ENCODE data around the gene KLK6.
A peak's percentile ranks its signal among the peaks of the same experiment; 100 is the strongest.

KLK6 gene

GRCh38 chr19:50924586-50924985 is 44.8 kb downstream of the KLK6 start:
- TF ChIP-seq CTCF (IDR thresholded peaks at IDR 0.05; ENCODE audit: control insufficient read depth, extremely low read depth, insufficient read depth), result no peak
- no peak for DNase-seq (ENCODE audit: low read depth)
- no peak overlapping the region for H3K4me3 ChIP-seq (ENCODE audit: low read depth, low read length)

- no peak overlapping the region for H3K4me3 ChIP-seq (ENCODE audit: low read depth, low read length)
- peak; percentile 81 for TF ChIP-seq CTCF (IDR thresholded peaks at IDR 0.05; ENCODE audit: control insufficient read depth, extremely low read depth, insufficient read depth)
- DNase-seq (ENCODE audit: low read depth), result peak; percentile 86
Measured at GRCh38 chr19:50922317-50922853, 47.0 kb downstream of the KLK6 start.

- no peak overlapping the region for H3K4me3 ChIP-seq (ENCODE audit: low read depth, low read length)
- TF ChIP-seq CTCF (IDR thresholded peaks at IDR 0.05; ENCODE audit: control insufficient read depth, extremely low read depth, insufficient read depth), result 0 out of 2 replicates have a peak, but pooled peaks have one; percentile 9
- peak; percentile 73 for DNase-seq (ENCODE audit: low read depth)
Measured at GRCh38 chr19:50921426-50922316, 47.7 kb downstream of the KLK6 start.

GRCh38 chr19:50916069-50916468 is 53.3 kb downstream of the KLK6 start:
- no peak overlapping the region for H3K4me3 ChIP-seq (ENCODE audit: low read depth, low read length)
- no peak for TF ChIP-seq CTCF (IDR thresholded peaks at IDR 0.05; ENCODE audit: control insufficient read depth, extremely low read depth, insufficient read depth)
- no peak for DNase-seq (ENCODE audit: low read depth)

GRCh38 chr19:50912727-50913716 is 56.4 kb downstream of the KLK6 start:
- no peak for DNase-seq (ENCODE audit: low read depth)
- H3K4me3 ChIP-seq (ENCODE audit: low read depth, low read length), result no peak overlapping the region
- TF ChIP-seq CTCF (IDR thresholded peaks at IDR 0.05; ENCODE audit: control insufficient read depth, extremely low read depth, insufficient read depth), result no peak

GRCh38 chr19:50912102-50912599 is 57.2 kb downstream of the KLK6 start:
- TF ChIP-seq CTCF (IDR thresholded peaks at IDR 0.05; ENCODE audit: control insufficient read depth, extremely low read depth, insufficient read depth), result no peak
- no peak overlapping the region for H3K4me3 ChIP-seq (ENCODE audit: low read depth, low read length)
- DNase-seq (ENCODE audit: low read depth), result no peak

Data from LNCaP clone FGC (cell line).